GM12878 (cell line): ENCODE results near the gene ATP2B1. TPM values are rescaled to one million over a fixed set of nuclear protein-coding genes. Genes with fewer than 3 reads are reported as not detected.

Experiments used
- ATAC-seq: fragments of 200-7000 bp; cut with Tn5 transposase; 3 replicates; pipeline ENCODE4 v1.9.1; 2020; ENCODE audit warnings: mild to moderate bottlenecking, moderate library complexity
- BruUV-seq: library from RNA; stranded (reverse); fragments of 400-500 nt; replicated peaks from 2 replicates; lab custom pipeline; 2021; lab: Mats Ljungman, UMichigan
- CTCF ChIA-PET: fragments of 300-600 bp; sonication (Branson Sonifier 250); formaldehyde crosslinking; extraction: SDS; loops from one replicate; lab custom pipeline; 2021; ENCODE audit warnings: inconsistent platforms; lab: Yijun Ruan, JAX
- POLR2A ChIA-PET: fragments of 350-600 bp; formaldehyde crosslinking; extraction: SDS; loops from one replicate; lab custom pipeline; 2021; ENCODE audit warnings: inconsistent platforms; lab: Charles Lee
- RAD21 ChIA-PET: fragments of 300-600 bp; sonication (Branson Sonifier 250); formaldehyde crosslinking; loops from one replicate; lab custom pipeline; 2023; ENCODE audit warnings: antibody characterized with exemption; ENCODE audit not compliant: unreplicated experiment; lab: Charles Lee
- SMC1A ChIA-PET: fragments of 300-600 bp; sonication (Branson Sonifier 250); formaldehyde crosslinking; loops from one replicate; lab custom pipeline; 2023; ENCODE audit not compliant: unreplicated experiment, uncharacterized antibody; lab: Charles Lee
- DNase-seq: peaks from one replicate; pipeline ENCODE4 v3.0.0-alpha.2; 2011; ENCODE audit warnings: low read depth, low spot score
- FAIRE-seq: peaks from 3 replicates; lab custom pipeline; 2011; peaks lifted over from hg19 to GRCh38; lab: Jason Lieb, UNC
- H2AFZ ChIP-seq: 2 replicates; pipeline ENCODE4 v1.6.0; 2011; ENCODE audit warnings: low read depth, low read length, control low read depth; ENCODE audit not compliant: control insufficient read depth
- H3K27ac ChIP-seq: 2 replicates; pipeline ENCODE4 v1.5.1; 2011; ENCODE audit warnings: control low read depth; ENCODE audit not compliant: control insufficient read depth, insufficient read depth
- H3K27me3 ChIP-seq, 2 experiments: replicated peaks in 1 of 2; 2 replicates each; pipeline versions ENCODE4 v1.6.0 to v1.6.1; 2011; ENCODE audit warnings: low read length in 1 of 2; ENCODE audit not compliant: control insufficient read depth in 2 of 2, insufficient read depth in 2 of 2
- H3K36me3 ChIP-seq, 2 experiments: 2 replicates each; pipeline ENCODE4 v1.5.1; 2011; ENCODE audit warnings: low read length in 1 of 2; ENCODE audit not compliant: control insufficient read depth in 2 of 2, insufficient read depth in 2 of 2
- H3K4me1 ChIP-seq: 2 replicates; pipeline ENCODE4 v1.6.1; 2011; ENCODE audit warnings: mild to moderate bottlenecking, low read length, moderate library complexity, mixed read lengths; ENCODE audit not compliant: control insufficient read depth, insufficient read depth
- H3K4me2 ChIP-seq: 2 replicates; pipeline ENCODE4 v1.6.0; 2011; ENCODE audit warnings: control low read depth; ENCODE audit not compliant: control insufficient read depth, insufficient read depth
- H3K4me3 ChIP-seq: fragments of 200-600 bp; sonication (generic); 2 replicates; pipeline ENCODE4 v1.5.1; 2016
- H3K79me2 ChIP-seq: 2 replicates; pipeline ENCODE4 v1.6.0; 2011; ENCODE audit warnings: low read length; ENCODE audit not compliant: control insufficient read depth, insufficient read depth
- H3K9ac ChIP-seq: 2 replicates; pipeline ENCODE4 v1.8.0; 2011; ENCODE audit warnings: low read length, control low read depth, mixed read lengths; ENCODE audit not compliant: control insufficient read depth, insufficient read depth
- H3K9me3 ChIP-seq: replicated peaks from 3 replicates; pipeline ENCODE4 v1.5.1; 2011; ENCODE audit warnings: mild to moderate bottlenecking, low read length; ENCODE audit not compliant: control insufficient read depth, insufficient read depth
- H4K20me1 ChIP-seq: 2 replicates; pipeline ENCODE4 v1.6.0; 2011; ENCODE audit not compliant: control insufficient read depth, insufficient read depth
- ATF3 ChIP-seq: IDR thresholded peaks from 2 replicates; pipeline ENCODE4 v1.6.1; 2011; ENCODE audit warnings: low read depth, mild to moderate bottlenecking, low read length, moderate library complexity, borderline replicate concordance; ENCODE audit errors: extremely low read depth
- GATAD2B ChIP-seq: fragments of 450-650 bp; conservative IDR thresholded peaks from 2 replicates; pipeline ENCODE4 v1.6.1; 2017; ENCODE audit warnings: low read depth, mild to moderate bottlenecking, moderate library complexity
- IKZF2 ChIP-seq, 2 experiments: fragments of 450-650 bp; IDR thresholded peaks; 2 replicates each; pipeline ENCODE4 v1.6.1; 2017; ENCODE audit warnings: mild to moderate bottlenecking in 2 of 2, moderate library complexity in 2 of 2
- MLLT1 ChIP-seq: fragments of 450-650 bp; IDR thresholded peaks from 2 replicates; pipeline ENCODE4 v1.6.1; 2016; ENCODE audit warnings: mild to moderate bottlenecking
- MYB ChIP-seq: fragments of 150-350 bp; IDR thresholded peaks from 2 replicates; pipeline ENCODE4 v1.6.1; 2014; ENCODE audit warnings: mild to moderate bottlenecking, low read depth, low read length, borderline replicate concordance
- POLR2AphosphoS2 ChIP-seq: IDR thresholded peaks from 2 replicates; pipeline ENCODE4 v1.6.1; 2011; ENCODE audit warnings: low read depth, mild to moderate bottlenecking, low read length, improper control_type of control experiment, moderate library complexity
- RUNX3 ChIP-seq: IDR thresholded peaks from 2 replicates; pipeline ENCODE4 v1.6.1; 2012; ENCODE audit warnings: low read length, inconsistent platforms
- TBL1XR1 ChIP-seq: IDR thresholded peaks from 2 replicates; pipeline ENCODE4 v1.6.1; 2012; ENCODE audit warnings: low read depth, low read length, improper control_type of control experiment
- TCF3 ChIP-seq: IDR thresholded peaks from 2 replicates; pipeline ENCODE4 v1.6.1; 2012; ENCODE audit warnings: low read depth, mild to moderate bottlenecking, low read length, borderline replicate concordance; ENCODE audit not compliant: insufficient read depth
- WGBS: methylation state at CpG from one replicate; pipeline ENCODE4 v1.1.6; 2016; ENCODE audit warnings: low lambda C conversion rate; ENCODE audit not compliant: insufficient replicate concordance, insufficient coverage; ENCODE audit errors: missing lambda C conversion rate; 5-methylcytosine and 5-hydroxymethylcytosine counted together
- in situ Hi-C: fragments of 300-500 bp; cut with MboI; formaldehyde crosslinking; loops from 9 replicates; pipeline ENCODE4 v1.14.3; 2018; ENCODE audit warnings: mixed read lengths
- intact Hi-C: fragments of 100-400 bp; cut with micrococcal nuclease; formaldehyde crosslinking; loops from one replicate; pipeline ENCODE4 v1.14.2; 2022; ENCODE audit not compliant: unreplicated experiment
- polyA plus RNA-seq, 11 experiments: library from polyadenylated mRNA; depleted of rRNA in 4 of 11; unstranded in 6 of 11; stranded (reverse) in 5 of 11; fragments of >200 nt; fragmentation: Nextera tagmentation in 4 of 11; fragmentation: Illumina TruSeq in 1 of 11; extraction: Ambion mirVana in 4 of 11; extraction: Trizol in 1 of 11; gene quantifications; 1 replicate in 1 of 11; 2 replicates in 10 of 11; pipeline versions ENCODE4 v1.2.1 to v1.2.3, GENCODE V29; 2011 to 2016; ENCODE audit warnings: inconsistent platforms in 2 of 11, missing spikeins in 2 of 11, low read depth in 1 of 11
- total RNA-seq, 4 experiments: library from RNA; depleted of rRNA in 3 of 4; stranded (reverse); fragments of >200 nt in 3 of 4; fragmentation: Illumina TruSeq in 1 of 4; extraction: Trizol in 1 of 4; gene quantifications; 2 replicates each; pipeline versions ENCODE4 v1.2.1 to v1.2.3, GENCODE V29; 2013 to 2021

ATP2B1 gene
- total and polyA plus RNA-seq, 10 of the 15 experiments (the other 5 are each of a cell fraction or from before 2014, with no cell fraction given): 15.9 to 67.8 (median 48.5) TPM

DNA sequence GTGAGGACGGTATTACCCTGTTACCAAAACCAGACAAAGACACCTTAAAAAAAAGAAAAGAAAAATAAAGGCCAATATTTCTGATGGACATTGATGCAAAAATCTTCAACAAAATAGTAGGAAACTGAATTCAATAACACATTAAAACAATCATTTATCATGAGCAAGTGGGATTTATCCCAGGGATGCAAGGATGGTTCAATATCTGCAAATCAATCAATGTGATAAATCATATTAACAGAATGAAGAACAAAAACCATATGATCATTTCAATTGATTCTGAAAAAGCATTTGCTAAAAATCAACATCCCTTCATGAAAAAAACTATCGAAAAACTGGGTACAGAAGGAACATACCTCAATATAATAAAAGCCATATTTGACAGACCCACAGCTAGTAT is 32.3 kb upstream of the ATP2B1 start (continued):
- TF ChIP-seq POLR2AphosphoS2 (no peak), MYB (no peak), MLLT1 (no peak), ATF3 (no peak), GATAD2B (no peak), IKZF2 (IDR thresholded peaks at IDR 0.05) (no peak), TBL1XR1 (no peak)

DNA sequence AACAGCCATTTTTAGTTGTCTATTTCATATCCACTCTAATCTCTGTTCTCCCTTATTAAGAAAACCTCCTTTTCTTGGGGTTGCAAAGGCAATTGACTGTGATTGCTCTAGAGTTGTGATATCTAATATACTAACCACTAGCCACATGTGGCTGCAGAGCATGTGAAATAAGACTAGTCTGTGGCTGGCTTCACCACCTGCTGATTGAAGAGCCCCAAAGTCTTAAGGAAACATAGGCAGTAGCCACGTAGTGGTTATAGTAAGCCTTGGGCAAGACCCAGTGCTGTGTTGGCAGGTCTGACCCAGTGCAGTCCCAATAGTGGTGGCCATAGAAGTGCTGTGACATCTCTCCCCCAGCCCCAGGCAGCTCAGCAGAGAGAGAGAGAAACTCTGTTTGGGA is 28.4 kb upstream of the ATP2B1 start:
- Histone ChIP-seq H3K4me3 (no peak overlapping the region), H3K36me3 (no peaks in the 10 kb centered on the region), H3K4me1 (no peaks in the 10 kb centered on the region), H3K9me3 (no peaks in the 10 kb centered on the region; the same call in 2 of the 3 replicates), H3K4me2 (no peak overlapping the region), H3K79me2 (no peaks in the 10 kb centered on the region), H3K27me3 (no peaks in the 10 kb centered on the region), H3K9ac (no peak overlapping the region), H2AFZ (no peak overlapping the region), H3K27ac (no peak overlapping the region), H4K20me1 (no peaks in the 10 kb centered on the region)
- SMC1A ChIA-PET: interaction anchor here (1.0 to 1.4 kb wide), 2 partner anchors 14 to 16 kb away, joined by 3 to 6 read pairs; no protein-coding TSS in a partner anchor
- in situ Hi-C loops (no loop called here), intact Hi-C loops (no loop called here)
- POLR2A ChIA-PET: no interaction called here
- RAD21 ChIA-PET: no interaction called here
- CTCF ChIA-PET: interaction anchor here (1.2 kb wide), 1 partner anchor 193 kb away, joined by 3 read pairs; no protein-coding TSS in a partner anchor
- no TSS peak for BruUV-seq
- DNase-seq: no peak
- 60% methylated on average over 1 of the region's 1 CpG for WGBS
- TF ChIP-seq TCF3 (no peak), RUNX3 (0 out of 2 replicates have a peak, but pooled peaks have one; percentile 13)
- FAIRE-seq: no peak
- ATAC-seq: no peak; the same call in 2 of the 3 replicates
